ENCODE results near the gene OR51L1.

DNA sequence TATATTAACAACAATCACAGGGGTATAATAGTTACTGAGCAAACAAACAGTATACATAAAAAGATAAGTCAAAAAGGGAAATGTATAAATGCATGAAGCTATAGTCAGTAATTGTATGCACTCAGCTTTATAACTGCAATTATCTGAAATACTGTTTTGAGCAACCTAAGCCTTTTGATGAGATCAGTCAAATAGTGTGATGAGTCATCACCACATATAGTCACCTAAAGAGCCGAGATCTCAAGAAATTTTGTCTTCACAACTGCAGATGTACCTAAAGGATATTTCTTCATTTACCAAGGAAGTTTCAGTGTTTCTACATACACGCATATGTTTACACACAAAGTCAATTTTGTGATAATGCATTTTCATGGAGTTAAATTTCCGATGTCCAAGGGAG lies 33.8 kb upstream of the OR51L1 start:
- TF ChIP-seq, protein P1, sequence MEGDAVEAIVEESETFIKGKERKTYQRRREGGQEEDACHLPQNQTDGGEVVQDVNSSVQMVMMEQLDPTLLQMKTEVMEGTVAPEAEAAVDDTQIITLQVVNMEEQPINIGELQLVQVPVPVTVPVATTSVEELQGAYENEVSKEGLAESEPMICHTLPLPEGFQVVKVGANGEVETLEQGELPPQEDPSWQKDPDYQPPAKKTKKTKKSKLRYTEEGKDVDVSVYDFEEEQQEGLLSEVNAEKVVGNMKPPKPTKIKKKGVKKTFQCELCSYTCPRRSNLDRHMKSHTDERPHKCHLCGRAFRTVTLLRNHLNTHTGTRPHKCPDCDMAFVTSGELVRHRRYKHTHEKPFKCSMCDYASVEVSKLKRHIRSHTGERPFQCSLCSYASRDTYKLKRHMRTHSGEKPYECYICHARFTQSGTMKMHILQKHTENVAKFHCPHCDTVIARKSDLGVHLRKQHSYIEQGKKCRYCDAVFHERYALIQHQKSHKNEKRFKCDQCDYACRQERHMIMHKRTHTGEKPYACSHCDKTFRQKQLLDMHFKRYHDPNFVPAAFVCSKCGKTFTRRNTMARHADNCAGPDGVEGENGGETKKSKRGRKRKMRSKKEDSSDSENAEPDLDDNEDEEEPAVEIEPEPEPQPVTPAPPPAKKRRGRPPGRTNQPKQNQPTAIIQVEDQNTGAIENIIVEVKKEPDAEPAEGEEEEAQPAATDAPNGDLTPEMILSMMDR (IDR thresholded peaks at IDR 0.05; ENCODE audit: low read depth, low read length): no peak
- no peak for TF ChIP-seq EZH2phosphoT487 (IDR thresholded peaks at IDR 0.05; ENCODE audit: low read depth)
